ENCODE measurements around the gene CST3.

GRCh38 chr20:23656372-23656771, 18.6 kb upstream of the CST3 start:
- TF ChIP-seq CBX3 (IDR thresholded peaks at IDR 0.05; ENCODE audit: low read depth) (no peak), MAX (IDR thresholded peaks at IDR 0.05) (no peak), CTCF (IDR thresholded peaks at IDR 0.05 in 2 of 3, conservative IDR thresholded peaks at IDR 0.05 in 1 of 3; ENCODE audit: borderline replicate concordance in 1 of 3, insufficient read depth in 1 of 3, low read depth in 2 of 3, low read length in 2 of 3) (no peak)
- TF ChIP-seq, protein P1, sequence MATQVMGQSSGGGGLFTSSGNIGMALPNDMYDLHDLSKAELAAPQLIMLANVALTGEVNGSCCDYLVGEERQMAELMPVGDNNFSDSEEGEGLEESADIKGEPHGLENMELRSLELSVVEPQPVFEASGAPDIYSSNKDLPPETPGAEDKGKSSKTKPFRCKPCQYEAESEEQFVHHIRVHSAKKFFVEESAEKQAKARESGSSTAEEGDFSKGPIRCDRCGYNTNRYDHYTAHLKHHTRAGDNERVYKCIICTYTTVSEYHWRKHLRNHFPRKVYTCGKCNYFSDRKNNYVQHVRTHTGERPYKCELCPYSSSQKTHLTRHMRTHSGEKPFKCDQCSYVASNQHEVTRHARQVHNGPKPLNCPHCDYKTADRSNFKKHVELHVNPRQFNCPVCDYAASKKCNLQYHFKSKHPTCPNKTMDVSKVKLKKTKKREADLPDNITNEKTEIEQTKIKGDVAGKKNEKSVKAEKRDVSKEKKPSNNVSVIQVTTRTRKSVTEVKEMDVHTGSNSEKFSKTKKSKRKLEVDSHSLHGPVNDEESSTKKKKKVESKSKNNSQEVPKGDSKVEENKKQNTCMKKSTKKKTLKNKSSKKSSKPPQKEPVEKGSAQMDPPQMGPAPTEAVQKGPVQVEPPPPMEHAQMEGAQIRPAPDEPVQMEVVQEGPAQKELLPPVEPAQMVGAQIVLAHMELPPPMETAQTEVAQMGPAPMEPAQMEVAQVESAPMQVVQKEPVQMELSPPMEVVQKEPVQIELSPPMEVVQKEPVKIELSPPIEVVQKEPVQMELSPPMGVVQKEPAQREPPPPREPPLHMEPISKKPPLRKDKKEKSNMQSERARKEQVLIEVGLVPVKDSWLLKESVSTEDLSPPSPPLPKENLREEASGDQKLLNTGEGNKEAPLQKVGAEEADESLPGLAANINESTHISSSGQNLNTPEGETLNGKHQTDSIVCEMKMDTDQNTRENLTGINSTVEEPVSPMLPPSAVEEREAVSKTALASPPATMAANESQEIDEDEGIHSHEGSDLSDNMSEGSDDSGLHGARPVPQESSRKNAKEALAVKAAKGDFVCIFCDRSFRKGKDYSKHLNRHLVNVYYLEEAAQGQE (IDR thresholded peaks at IDR 0.05; ENCODE audit: low read depth) = no peak

All from HCT116 (cell line).